AG09309 (cell line): ENCODE measurements around the gene FAXC.

ENCODE experiments used
- DNase-seq: peaks from one replicate; pipeline ENCODE4 v3.0.0-alpha.2; 2010; ENCODE audit warnings: low read depth
- H3K4me3 ChIP-seq: 2 replicates; pipeline ENCODE4 v1.5.1; 2011; ENCODE audit warnings: mild to moderate bottlenecking, low read depth, low read length, moderate library complexity; ENCODE audit not compliant: control insufficient read depth
- CTCF ChIP-seq: IDR thresholded peaks from 2 replicates; pipeline ENCODE4 v1.5.1; 2011; ENCODE audit warnings: mild to moderate bottlenecking, low read depth, low read length, inconsistent platforms; ENCODE audit not compliant: insufficient read depth, control insufficient read depth; ENCODE audit errors: missing control alignments

FAXC gene

DNA sequence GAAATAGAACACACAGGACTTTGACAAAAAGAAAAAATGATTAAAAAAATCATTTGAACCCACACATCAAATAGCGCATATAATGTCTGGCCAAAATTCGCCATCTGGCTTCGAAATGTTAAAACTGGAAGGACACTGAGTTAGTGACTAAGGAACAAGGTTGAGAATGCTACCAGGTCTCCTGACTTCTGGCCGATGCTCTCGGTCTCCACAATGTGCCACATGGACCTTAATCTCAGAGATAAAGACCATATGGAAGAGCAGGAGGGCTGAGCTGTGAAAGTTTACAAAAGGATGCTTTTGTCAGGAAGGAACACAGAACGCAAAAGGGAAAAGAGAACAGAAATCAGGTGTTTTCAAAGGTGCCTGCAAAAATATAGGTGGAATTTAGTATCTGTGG lies 54.7 kb downstream of the FAXC start:
- DNase-seq, result no peak
- TF ChIP-seq CTCF, result no peak
- no peak overlapping the region for H3K4me3 ChIP-seq

DNA sequence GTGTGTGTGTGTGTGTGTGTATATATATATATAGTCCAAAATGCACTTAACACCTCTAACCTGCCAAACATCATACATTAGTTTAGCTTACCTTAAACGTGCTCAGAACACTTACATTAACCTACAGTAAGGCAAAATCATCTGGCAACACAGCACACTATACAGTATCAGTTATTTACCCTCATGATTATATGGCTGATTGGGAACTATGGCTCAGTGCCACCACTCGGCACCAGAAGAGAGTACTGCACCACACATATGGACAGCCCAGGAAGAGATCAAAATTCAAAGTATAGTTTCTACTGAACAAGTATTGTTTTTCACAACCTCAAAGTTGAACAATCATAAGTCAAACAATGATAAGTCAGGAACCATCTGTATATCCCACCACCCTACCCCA lies 59.8 kb downstream of the FAXC start:
- H3K4me3 ChIP-seq, result no peak overlapping the region
- no peak for DNase-seq
- no peak for TF ChIP-seq CTCF

DNA sequence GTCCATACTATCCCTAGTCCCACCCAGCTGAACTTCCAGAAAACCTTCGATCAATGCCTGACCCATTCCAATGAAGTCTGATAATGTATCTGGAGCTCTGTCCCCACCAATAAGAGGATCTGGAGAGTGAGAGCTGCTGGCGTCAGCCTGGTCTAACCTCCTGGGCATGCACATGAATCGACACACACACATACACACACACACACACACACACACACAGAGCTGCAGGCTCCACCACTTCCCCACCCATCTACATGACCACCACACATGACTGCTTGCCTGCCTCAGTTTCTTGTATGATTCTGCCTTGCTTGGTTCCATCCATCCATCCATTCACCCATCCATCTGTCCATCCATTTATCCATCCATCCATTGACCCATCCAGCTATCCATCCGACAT lies 60.8 kb downstream of the FAXC start:
- H3K4me3 ChIP-seq, result no peak overlapping the region

DNA sequence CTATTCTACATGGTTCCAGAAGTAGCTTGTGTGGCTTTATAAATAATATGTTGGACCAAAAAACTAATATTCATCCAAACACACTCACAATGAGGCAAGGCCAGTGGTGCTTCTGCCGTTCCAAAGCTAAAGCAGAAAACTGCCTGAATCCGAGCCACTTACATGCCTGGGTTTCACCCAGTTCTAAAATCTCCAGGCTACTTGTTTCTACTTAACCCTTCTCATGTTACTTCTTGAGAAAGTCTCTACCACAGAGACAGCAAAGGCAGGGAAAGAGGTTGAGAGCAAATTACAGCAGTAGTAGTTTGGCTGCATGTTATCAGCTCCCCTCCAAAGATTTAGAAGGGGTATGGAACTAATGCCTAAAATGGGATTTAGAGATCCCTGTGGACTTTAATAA lies 62.0 kb downstream of the FAXC start:
- no peak for DNase-seq
- H3K4me3 ChIP-seq, result no peak overlapping the region
- no peak for TF ChIP-seq CTCF

More for the DNA sequence above, 60.8 kb downstream of the FAXC start:
- no peak for TF ChIP-seq CTCF
- DNase-seq, result no peak

GRCh38 chr6:99285881-99286280 lies 63.6 kb downstream of the FAXC start:
- TF ChIP-seq CTCF, result no peak
- H3K4me3 ChIP-seq, result no peak overlapping the region
- no peak for DNase-seq

GRCh38 chr6:99282479-99283062 lies 66.9 kb downstream of the FAXC start:
- TF ChIP-seq CTCF, result peak; percentile 43
- DNase-seq, result no peak
- no peak overlapping the region for H3K4me3 ChIP-seq

DNA sequence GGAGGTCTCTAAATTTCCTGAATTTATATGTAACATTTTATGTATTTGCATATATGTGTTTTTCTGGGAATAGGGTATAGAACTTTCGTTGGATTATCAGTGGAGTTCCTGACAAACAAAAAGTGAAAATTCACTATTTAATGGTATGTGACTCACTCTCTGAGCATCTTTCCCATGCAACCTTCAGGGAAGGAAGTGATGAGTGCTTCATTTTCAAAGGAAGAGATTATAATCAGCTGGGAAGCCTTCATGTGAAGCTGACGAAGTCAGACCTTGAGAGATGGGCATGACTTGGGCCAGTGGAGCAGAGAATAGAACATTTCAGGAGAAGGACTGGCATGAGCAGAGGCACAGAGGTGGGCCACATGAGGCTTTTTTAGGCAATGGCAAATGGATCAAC lies 72.7 kb downstream of the FAXC start:
- DNase-seq, result no peak

More for the DNA sequence above, 72.7 kb downstream of the FAXC start:
- no peak overlapping the region for H3K4me3 ChIP-seq
- no peak for TF ChIP-seq CTCF
